Upper lobe of right lung (tissue), 1 donor: ENCODE results near the gene PODXL. TPM values are rescaled to one million over a fixed set of nuclear protein-coding genes. Genes with fewer than 3 reads are reported as not detected.

Experiments
- ATAC-seq: fragments of 200-7000 bp; cut with Tn5 transposase; one replicate; pipeline ENCODE4 v1.9.1; 2020; ENCODE audit warnings: mild to moderate bottlenecking, moderate library complexity
- DNase-seq: peaks from one replicate; pipeline ENCODE4 v3.0.0-alpha.2; 2020
- H3K27ac ChIP-seq: fragments of 200-600 bp; one replicate; pipeline ENCODE4 v1.8.0; 2022
- H3K27me3 ChIP-seq: fragments of 200-600 bp; one replicate; pipeline ENCODE4 v1.8.0; 2022; ENCODE audit warnings: mild to moderate bottlenecking
- H3K36me3 ChIP-seq: fragments of 200-600 bp; one replicate; pipeline ENCODE4 v1.8.0; 2022
- H3K4me1 ChIP-seq: fragments of 200-600 bp; one replicate; pipeline ENCODE4 v1.8.0; 2022
- H3K4me3 ChIP-seq: fragments of 200-600 bp; one replicate; pipeline ENCODE4 v1.8.0; 2022; ENCODE audit warnings: mild to moderate bottlenecking
- H3K9me3 ChIP-seq: fragments of 200-600 bp; one replicate; pipeline ENCODE4 v1.8.0; 2022
- CTCF ChIP-seq: fragments of 200-600 bp; IDR thresholded peaks from one replicate; pipeline ENCODE4 v1.8.0; 2022; ENCODE audit warnings: antibody characterized with exemption
- intact Hi-C: fragments of 100-400 bp; cut with DNase I; formaldehyde crosslinking; loops from one replicate; pipeline ENCODE4 v1.11.0; 2022
- total RNA-seq: library from RNA; stranded (reverse); fragmentation: NEBNext Ultra II Directional; extraction: Animal tissue kit (Norgen Biotek cat#: 25700); gene quantifications from one replicate; pipeline ENCODE4 v1.2.1, GENCODE V29; 2021
- donor health status: DM: no; HTN: yes; CAD: no; lungs with severe emphysema.

PODXL gene
- total RNA-seq, 1 donor from 2014 or later = 99.9 TPM

DNA sequence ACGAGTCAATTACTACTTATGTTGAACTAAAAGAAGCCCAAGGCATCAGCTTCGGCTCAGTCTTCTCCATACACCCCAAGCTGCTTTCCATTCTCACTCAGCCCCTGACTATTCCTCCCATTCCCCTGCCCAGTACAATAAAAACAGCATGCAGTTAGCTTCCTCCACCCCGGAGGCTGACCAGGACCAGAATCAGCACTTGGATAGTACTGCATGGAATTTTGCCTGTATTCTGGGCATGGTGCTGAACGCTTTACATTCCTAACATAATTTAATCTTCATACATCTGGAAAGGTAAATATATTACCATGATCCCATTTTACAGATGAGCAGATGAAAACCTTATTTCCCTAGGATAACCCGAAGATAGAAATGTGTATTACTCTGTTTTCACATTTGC is 7.5 kb upstream of the PODXL start:
- no peak for TF ChIP-seq CTCF
- H3K4me3 ChIP-seq = no peak overlapping the region
- H3K4me1 ChIP-seq = no peaks in the 10 kb centered on the region
- DNase-seq (no peak), ATAC-seq (no peak)
- intact Hi-C loops = no loop called here
- H3K36me3 ChIP-seq = no peaks in the 10 kb centered on the region
- H3K27ac ChIP-seq = no peak overlapping the region
- no peaks in the 10 kb centered on the region for H3K27me3 ChIP-seq
- no peaks in the 10 kb centered on the region for H3K9me3 ChIP-seq

DNA sequence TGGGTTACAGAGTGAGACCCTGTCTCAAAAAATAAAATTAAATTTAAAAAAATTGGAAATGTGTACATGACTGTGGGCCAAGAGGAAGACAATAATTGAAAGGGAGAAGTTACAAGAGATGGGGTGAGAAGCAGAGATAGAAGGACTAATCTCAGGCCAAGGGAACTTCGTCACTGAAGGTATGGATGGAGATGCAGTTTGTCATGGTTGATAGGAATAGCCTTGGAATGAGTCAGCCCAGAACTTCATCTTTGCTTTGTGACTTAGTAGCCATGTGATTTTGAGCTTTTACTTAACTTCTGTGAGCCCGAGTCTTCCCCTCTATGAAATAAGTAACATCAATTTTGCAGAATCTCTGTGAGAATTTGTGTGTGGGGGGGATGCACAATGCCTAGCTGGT is 6.5 kb upstream of the PODXL start:
- intact Hi-C loops = no loop called here
- H3K9me3 ChIP-seq = no peaks in the 10 kb centered on the region
- no peak for TF ChIP-seq CTCF
- DNase-seq = no peak
- H3K27me3 ChIP-seq = no peaks in the 10 kb centered on the region
- no peak overlapping the region for H3K27ac ChIP-seq
- H3K36me3 ChIP-seq = no peaks in the 10 kb centered on the region
- H3K4me1 ChIP-seq = peaks cover 1% of the 10 kb centered on the region
- no peak for ATAC-seq
- no peak overlapping the region for H3K4me3 ChIP-seq

DNA sequence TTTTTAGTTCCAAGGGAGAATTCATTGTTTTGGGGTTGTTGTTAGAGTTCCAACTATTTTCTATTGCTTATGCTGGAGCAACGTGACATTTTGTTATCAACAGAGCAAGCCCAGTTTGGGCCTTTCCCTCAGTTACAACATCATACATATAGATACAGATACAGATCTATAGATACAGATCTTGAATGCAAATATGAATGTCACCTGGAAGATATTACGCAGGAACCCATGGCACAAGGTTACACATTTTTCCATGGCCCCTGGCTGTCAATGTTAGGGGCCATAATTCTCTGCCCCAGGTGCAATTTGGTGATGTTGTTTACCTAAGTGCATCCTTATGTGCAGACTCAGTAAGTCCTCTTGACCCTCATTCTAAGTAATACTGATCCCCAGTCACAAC is 3.6 kb upstream of the PODXL start:
- DNase-seq (no peak), ATAC-seq (no peak)
- no peak for TF ChIP-seq CTCF
- Histone ChIP-seq H3K36me3 (no peaks in the 10 kb centered on the region), H3K27ac (no peak overlapping the region), H3K9me3 (no peaks in the 10 kb centered on the region), H3K27me3 (no peaks in the 10 kb centered on the region), H3K4me3 (no peak overlapping the region), H3K4me1 (peaks cover 17% of the 10 kb centered on the region)
- intact Hi-C loops = no loop called here

GRCh38 chr7:131557652-131558385 is 1.4 kb upstream of the PODXL start:
- peaks cover 17% of the 10 kb centered on the region for H3K4me1 ChIP-seq
- intact Hi-C loops = no loop called here
- no peak overlapping the region for H3K27ac ChIP-seq
- no peaks in the 10 kb centered on the region for H3K36me3 ChIP-seq
- no peak for TF ChIP-seq CTCF
- H3K27me3 ChIP-seq = no peaks in the 10 kb centered on the region
- H3K9me3 ChIP-seq = no peaks in the 10 kb centered on the region
- ATAC-seq = no peak
- H3K4me3 ChIP-seq = peak overlapping the region; percentile 60
- DNase-seq = no peak

DNA sequence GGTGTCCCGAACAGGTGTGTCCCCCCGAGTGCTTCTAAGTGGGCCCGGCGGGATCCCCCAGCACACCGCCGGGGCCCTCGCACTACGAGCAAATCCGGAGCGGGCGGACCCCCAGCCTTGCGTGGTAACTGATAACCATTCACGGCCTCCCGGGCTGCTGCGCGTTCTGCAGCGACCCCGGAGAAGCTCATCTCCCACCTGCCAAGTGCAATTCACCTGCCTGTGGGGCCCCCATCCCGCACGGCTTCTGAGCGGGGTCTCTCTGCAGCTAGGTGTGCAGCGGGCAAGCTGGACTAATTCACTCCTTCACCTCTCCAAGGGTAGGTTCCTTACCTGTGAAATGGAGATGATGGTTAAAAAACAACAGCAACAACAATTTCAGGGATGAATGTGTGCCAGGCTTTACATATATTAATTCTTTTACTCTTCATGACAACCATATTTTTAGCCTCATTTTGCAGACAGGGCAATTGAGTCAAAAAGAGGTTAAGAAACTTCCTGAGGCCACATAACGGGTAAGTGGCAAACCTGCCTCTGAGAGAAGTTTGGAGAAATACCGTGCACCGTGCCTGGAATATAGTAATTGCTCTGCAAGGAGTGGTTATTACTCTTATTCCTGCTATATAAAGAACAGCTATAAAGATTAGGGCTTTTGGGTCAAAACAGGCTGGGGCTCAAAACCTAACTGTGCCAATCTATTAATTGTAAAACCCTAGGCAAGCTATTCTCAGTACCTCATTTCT is 652 bp upstream of the PODXL start:
- ATAC-seq = no peak
- peaks cover 17% of the 10 kb centered on the region for H3K4me1 ChIP-seq
- DNase-seq = no peak
- no peaks in the 10 kb centered on the region for H3K27me3 ChIP-seq
- TF ChIP-seq CTCF = no peak
- no peaks in the 10 kb centered on the region for H3K9me3 ChIP-seq
- no peaks in the 10 kb centered on the region for H3K36me3 ChIP-seq
- H3K4me3 ChIP-seq = peak overlapping the region; percentile 60
- peak overlapping the region; percentile 74 for H3K27ac ChIP-seq
- intact Hi-C loops = no loop called here
